Measurements from ENCODE around the gene NT5DC4.

The NT5DC4 gene

DNA sequence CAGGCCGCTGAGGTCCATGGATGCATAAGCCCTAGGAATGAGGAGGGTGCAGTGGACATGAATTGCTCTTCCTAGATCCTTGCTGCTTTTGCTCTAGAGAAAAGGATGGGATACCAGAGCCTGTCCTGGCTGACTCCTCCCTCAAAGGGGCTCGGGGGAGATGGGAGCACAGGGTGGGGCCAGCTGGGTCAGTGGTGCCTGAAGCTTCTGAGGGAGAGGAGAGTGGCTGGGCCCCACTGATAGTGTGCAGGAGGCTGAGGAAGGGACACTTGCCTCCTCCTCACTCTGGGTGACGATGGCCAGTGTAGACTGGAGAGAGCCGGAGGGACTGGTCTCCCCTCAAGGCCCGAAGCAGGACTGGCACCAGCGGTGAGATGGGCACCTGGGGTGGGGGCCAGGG is at the start of gene NT5DC4:
TSS of gene NT5DC4 (plus strand) at position 236 of the 400 bp plus-strand sequence. CDS start at position 296, 60 bp downstream.
- no peak for DNase-seq (ENCODE audit: low read depth in 2 of 2)

DNA sequence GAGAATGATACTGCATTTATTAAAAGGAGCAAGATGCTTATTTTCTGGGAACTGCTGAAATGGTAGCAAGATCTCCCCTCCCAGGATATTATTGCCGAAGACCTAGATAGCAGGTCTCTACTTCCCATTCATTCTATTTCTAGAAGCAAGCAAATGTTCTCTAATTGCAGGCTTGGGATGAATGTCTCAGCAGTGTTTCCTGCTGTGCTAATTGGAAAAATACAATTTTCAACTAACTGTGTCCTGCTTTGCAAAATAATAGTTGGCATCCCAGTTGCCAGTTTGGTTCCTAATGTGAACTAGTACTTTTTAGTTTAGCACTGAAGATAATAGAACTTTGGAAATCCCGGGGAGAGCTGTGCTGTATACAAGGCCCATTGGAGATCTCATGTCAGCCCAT is 49.0 kb upstream of the NT5DC4 start:
- no peak for DNase-seq (ENCODE audit: low read depth in 2 of 2)

DNA sequence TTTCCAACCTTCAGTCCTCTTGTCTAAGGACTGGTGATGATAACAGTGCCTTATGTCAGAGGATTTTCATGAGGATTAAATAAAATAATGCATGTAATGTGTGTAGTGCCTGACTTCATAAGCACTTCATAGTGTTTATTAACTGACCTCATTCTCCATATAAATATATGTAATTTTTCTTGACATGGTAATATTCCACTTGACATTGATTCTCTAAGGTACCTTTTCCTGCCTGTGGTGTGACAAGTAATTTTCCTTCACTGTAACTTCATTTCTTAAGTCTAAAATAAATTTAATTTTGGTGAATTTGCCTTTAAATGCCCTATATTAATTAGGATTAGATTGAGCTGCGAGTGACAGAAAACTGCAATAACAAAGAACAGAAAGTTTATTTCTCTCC is 47.8 kb upstream of the NT5DC4 start:
- DNase-seq (ENCODE audit: low read depth in 2 of 2), result no peak

DNA sequence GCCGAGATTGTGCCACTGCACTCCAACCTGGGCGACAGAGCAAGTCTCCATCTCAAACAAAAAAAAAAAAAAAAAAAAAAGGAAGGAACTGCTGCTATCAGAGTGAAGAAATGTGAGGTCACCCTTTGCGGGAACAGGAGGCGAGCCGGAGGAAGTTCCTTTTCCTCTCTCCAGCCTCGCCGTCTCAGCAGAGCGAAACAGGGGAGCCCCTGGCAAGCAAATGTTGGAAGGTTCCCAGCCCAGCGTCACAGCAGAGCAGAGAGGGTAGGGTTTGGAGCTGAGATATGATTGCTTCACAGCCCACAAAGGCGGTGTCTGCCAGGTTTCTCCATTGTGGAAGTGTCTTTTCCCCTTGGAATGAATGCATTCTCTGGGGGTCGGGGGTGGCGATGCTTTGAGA is 46.6 kb upstream of the NT5DC4 start:
- DNase-seq (ENCODE audit: low read depth in 2 of 2), result no peak

DNA sequence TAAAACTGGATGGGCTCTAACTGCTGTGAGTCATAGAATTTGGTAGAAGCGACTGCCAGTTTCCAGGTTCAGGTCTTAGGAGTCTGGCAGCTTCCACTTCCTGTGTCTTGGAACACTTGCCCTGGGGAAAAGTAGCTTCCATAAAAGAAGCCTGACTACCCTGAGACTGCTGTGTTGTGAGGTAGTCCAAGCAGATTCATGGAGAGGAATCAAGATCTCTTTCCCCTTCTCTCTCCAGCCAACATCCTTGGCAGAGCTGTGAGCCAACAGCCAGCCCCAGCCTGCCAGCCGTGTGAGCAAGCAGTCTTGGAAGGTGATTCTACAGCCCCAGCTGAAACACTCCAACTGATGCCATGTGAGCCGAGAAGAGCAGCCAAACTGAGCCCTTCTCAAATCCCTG is 41.3 kb upstream of the NT5DC4 start:
- no peak for DNase-seq (ENCODE audit: low read depth in 2 of 2)

DNA sequence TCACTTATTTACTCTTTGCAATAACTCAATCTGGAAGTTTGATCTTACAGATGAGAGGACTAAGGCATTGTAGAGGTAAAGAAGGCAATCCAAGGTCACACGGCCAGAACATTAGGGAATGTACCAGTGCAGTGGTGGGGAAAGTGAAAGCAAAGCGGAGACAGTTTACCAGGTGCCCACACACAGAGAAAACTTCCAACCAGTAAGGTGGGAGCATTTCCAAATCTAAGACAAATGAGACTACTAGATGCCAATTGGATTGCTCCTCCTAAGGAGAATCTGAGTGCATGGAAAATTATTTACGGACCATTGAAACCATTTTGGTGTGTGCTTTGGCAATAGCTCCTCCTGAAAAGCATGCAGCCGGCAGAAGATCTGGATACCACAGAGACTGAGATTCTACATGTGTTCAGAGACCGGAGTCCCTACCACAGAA is 40.1 kb upstream of the NT5DC4 start:
- DNase-seq (ENCODE audit: low read depth in 2 of 2), result no peak

DNA sequence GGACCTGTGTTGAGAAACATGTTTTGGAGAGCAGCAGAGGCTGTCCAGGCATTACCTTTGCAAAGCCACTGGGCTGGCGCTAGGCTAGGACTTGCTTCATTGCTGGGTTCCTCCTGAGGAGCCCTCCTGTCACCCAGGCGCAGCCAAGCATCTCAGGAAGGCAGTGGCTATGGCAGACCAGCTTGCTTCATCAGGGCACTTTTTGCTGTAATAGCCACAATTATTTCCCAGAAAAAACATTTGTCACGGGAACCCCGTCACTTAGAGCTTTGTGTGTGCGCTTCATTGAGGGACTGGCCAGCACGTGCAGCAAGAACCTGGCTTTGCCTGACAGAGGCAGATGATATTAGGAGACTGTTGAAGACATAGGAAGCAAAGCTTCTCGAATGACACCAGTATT is 38.7 kb upstream of the NT5DC4 start:
- no peak for DNase-seq (ENCODE audit: low read depth in 2 of 2)

DNA sequence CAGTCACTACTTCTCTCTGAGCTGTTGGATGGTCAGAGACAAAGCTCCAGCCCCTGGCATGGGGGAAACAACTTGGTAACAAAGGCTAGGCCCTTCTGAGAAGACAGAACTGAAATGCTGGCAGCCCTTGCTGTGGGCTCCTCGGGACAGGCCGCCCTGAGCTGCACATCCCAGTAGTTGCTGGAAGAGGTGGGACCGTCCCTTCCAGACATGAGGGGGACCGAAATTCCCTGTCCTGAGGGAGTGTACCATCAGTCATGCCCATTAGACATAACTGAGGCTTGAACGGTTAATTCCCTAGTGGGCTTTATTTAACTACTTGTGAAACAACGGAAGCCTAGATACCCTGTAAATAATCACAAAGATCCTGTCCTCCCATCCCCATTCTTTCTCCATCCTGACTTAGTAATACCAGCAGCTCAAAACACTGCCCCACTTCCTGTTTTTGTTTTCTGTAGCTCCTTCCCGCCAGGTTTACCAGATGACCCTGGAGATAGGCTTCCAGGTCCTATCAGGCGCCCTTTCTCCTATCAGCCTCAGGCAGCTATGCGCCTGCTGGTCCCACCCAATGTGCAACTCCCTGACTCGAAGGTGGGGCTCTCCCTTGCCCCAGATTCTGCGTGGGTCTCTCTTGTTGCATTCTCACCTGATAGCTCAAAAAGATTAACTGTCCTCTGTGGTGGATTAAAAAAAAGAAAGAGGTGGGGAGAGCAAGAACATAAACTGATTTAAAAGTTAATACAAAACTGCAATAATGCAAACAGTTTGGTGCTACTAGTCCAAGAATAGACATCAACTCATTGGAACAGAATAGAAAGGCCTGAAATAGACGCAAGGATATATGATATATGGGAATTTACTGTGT is 37.0 kb upstream of the NT5DC4 start:
- no peak for DNase-seq (ENCODE audit: low read depth in 2 of 2)

DNA sequence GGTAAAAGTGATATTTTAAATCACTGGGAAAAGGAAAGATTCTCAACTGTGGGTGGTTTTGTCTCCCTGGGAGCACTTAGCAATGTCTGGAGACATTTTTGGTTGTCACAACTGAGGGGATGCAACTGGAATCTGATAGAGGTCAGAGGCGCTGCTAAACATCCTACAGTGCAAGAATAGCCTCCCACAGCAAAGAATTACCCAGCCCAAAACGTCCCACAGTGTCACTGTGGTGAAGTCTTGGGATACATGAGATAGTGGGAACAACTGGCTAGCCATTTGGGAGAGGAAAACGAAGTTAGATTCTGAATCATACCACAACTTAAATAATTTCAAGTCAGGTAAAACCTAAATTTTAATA is 36.4 kb upstream of the NT5DC4 start:
- DNase-seq (ENCODE audit: low read depth in 2 of 2), result no peak

DNA sequence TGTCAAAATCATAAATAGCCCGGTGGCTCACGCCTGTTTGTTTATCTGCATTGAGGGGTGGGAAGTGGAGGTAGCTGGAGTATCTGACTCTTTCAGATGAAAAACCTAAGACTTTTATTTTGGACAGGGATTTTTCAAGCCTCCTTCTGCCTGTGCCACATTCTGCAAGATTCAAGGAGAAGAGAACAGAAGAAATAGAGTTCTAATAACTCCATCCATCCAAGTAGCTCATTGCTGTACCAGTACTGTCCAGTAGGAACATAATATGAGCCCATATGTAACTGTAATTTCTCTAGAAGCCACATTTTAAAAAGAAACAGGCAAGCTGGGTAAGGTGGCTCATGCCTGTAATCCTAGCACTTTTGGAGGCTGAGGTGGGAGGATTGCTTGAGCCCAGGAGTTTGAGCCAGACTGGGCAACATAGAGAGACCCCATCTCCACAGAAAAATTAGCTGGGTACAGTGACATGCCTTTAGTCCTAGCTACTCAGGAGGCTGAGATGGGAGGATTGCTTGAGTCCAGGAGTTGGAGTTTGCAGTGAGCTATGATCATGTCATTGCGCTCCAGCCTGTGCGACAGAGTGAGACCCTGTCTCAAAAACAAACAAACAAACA is 35.4 kb upstream of the NT5DC4 start:
- no peak for DNase-seq (ENCODE audit: low read depth in 2 of 2)

DNA sequence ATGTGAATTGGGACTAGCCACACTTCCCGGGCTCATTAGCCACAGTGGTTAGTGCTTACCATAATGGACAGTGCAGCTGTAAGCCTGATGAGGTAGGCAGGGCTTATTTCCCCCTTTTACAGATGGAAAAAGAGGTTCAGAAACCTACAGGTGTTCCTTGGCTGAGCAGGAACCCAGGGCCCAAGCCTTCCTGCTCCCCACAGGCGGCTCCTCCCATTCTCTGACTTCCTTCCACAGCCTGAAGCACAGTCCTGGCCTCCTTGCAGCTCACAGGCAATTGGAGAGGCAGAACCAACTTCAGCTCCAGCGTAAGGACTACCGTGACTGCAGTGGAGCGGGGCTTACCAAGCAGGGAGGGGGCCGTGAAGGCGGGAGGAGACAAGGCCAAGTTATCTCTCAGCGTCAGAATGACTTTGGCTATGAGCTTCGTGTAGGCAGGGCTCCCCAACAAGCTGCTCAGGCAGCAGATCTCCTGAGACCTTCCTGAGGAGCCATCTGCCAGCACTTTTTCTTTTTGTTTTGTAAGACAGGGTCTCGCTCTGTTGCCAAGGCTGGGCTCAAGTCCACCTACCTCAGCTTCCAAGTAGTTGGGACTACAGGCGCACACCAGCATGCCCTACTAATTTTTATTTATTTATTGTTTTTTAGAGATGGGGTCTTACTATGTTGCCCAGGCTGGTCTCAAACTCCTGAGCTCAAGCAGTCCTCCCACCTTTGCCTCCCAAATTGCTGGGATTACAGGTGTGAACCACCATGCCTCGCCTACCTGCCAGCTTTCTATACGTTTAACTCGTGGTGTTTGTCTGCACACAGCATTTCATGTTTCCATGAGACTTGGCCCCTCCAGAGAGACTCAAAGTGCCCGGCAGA is 34.2 kb upstream of the NT5DC4 start:
- no peak for DNase-seq (ENCODE audit: low read depth in 2 of 2)

DNA sequence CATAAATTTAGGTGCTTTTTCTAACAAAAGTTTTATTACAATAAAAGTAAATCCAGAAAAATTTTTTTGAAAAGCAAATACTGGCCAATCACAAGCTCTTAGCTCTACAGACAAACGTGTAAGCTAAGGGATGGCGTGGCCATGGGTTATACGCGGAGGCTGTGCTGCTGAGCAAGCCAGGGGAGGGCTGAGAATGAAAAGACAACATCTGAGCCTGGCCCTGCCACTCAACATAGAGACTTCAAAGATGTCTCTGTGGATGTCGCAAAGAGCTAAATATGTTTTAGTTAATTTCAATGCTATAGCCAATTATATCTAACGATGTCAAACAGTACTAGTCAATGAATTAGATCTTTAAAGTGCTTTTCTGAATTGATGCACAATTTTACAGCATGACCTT is 33.3 kb upstream of the NT5DC4 start:
- DNase-seq (ENCODE audit: low read depth in 2 of 2), result no peak

DNA sequence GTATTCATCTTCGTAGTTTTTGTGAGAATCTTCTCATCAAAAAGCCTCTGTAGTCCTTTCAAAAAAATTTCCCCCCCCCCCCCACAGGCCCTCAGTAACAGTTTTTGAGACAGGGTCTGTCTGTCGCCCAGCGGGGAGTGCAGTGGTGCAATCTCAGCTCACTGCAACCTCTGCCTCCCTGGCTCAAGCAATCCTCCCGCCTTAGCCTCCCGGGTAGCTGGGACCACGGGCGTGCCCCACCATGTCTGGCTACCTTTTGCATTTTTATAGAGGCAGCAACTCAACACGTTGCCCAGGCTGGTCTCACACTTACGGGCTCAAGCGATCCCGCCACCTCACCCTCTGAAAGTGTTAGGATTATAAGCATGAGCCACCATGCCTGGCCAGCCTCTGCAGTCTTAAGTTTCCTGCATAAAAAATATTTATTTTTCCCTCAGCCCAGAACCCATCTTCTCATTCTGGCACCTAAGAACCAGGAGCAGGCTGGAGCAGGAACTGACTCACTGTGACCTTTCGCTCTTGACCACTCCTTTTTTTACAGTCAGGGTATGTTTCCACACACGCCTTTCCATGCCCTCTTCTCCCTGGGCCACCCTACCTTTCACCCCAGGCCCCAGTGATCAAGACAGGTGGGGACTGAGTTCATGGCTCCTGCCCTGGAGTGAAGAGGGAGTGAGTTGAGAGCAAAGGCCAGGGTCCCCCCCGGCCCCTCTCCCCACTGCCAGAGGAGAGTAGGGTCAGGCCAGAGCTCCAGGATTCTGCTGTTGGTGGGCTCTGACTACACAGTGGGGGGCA is 32.5 kb upstream of the NT5DC4 start:
- DNase-seq (ENCODE audit: low read depth in 2 of 2), result no peak

DNA sequence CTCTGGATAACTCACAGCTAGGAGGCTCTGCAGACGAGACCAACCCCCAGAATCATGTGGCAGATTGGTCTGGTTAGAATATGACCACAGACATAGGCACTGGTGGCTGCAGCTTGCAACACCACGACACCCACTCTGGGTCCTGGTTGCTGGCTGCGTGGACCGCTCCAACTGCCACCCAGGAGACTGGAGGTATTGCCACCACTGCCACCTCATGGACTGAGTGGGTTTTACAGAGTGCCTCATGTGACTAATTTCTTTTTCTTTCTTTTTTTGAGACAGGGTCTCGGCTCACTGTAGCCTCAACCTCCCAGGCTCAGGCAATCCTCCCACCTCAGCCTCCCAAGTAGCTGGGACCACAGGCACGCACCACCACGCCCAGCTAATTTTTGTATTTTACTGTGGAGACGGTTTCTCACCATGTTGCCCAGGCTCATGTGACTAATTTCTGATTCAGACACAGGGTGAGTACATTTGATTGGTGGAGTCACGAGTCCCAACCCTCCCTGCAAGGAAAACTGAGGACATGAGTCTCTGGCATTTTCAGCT is 29.9 kb upstream of the NT5DC4 start:
- DNase-seq (ENCODE audit: low read depth in 2 of 2), result peak; percentile 11 to 18

DNA sequence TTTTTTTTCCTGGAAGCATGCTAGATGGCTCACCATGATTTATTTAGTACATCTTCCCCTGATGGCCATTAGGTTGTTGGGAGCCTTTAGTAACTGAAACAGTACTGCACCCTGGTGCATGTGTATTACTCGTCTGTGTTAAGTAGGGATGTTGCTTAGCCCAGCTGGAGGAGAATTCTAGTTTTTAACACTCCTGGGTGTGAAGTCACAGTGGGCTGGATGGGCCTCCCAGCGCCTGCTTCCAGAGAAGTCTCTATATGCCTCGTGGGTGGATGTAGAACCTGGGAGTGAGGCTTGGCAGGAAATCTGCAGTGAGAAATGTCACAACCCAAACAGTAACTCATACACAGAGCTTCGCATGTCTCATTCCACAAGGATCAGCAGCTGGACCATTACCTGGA is 28.9 kb upstream of the NT5DC4 start:
- no peak for DNase-seq (ENCODE audit: low read depth in 2 of 2)

DNA sequence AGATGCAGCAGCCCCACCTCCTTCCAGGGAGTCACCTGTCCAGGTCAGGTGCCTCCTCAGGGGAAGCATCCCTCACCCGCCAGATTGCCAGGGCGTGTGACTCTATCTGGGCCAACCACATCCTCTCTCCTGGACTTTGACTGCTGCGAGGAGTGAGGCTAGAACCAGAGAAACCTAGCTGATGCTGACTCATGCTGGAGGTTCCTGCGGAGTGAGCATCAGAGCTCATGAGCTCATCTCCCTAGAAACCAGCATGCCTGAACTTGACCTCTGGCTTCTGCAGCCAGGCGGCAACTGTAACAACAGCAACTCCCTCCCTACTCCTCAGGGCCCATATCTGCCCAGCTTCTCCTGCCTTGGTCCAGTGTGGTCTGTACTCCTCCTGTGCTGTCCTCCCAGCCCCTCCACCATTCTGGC is 28.3 kb upstream of the NT5DC4 start:
- peak; percentile 4 to 12 for DNase-seq (ENCODE audit: low read depth in 2 of 2)

DNA sequence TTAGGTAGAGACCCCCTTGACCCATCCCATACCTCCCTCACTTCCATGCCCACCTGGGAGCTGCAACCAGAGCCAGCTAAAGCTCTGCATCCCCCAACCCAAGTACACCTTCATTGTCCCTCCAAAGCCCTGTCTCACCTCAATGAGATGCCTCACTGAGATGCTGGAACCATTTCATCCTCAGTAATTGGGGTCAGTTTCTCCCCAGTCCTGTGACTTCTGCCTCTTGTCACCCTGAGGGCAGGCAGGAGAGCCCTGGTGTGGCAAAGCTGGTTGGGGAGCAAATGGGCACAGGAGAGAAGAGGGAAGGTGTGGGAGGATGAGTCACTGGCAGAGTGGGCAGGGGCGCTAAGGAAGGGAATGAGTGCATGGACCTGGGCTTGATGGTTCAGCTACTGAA is 27.9 kb upstream of the NT5DC4 start:
- DNase-seq (ENCODE audit: low read depth in 2 of 2), result no peak

DNA sequence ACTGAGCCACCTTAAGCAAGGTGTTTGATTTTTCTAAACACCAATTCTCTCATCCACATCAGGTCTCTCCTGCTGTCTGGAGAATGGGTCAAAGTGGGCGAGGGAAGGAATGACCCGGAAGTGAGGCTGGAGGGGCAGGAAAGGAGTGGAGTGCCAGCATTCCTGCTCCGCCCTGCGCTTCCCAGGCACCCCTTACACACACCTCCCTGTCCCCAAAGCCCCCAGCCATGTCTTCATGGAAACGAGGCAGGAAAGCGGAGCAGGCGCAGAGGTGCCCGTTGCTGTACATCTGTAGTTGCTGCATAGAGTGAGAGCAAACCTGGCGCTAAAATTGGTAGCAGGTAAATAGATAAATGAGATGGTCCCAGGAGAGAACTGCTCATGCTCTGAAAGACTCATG is 27.2 kb upstream of the NT5DC4 start:
- DNase-seq (ENCODE audit: low read depth in 2 of 2), result no peak

DNA sequence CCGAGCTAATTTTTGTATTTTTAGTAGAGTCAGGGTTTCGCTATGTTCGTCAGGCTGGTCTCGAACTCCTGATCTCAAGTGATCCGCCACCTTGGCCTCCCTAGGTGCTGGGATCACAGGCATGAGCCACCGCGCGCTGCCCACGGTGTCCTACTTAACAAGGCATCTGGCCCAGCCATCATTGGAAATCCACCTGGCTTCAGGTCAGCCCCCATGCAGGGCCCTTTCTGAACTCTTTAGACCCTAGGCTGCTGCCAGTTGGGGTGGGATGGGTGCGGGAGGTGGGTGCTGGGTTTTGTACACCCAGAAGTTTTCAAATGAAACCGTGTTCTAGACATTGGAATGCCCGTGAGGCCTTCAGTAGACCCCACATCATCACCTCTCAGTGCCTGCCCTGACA is 26.6 kb upstream of the NT5DC4 start:
- no peak for DNase-seq (ENCODE audit: low read depth in 2 of 2)

DNA sequence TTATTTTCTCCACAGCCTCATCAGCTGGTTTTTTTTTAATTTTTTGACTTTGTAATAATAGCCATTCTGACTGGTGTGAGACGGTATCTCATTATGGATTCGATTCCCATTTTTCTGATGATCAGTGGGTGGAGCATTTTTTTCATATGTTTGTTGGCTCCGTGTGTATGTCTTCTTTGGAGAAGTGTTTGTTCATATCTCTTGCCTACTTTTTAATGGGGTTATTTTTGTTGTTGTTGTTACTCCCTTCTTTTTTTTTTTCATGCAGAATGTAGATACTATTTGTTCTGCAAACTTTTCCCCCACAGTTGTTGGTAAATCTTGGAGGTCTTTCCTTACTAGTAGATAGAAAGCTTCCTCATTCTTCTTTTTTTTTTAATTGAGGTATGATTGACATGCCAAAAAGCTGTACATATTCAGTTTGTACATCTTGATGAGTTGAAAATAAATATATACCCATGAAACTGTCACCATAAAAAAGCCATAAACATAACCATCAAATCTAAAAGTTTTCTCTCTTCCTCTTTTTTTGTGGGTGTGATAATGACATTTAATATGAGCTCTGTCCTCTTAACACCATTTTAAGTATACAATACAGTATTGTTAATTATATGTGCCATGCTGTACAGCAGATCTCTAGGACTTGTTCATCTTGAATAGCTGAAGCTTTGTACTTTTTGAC is 21.8 kb upstream of the NT5DC4 start:
- no peak for DNase-seq (ENCODE audit: low read depth in 2 of 2)
